Neuronal stem cell (in vitro differentiated cells): ENCODE results near the gene CCDC97.

ENCODE experiments used
- DNase-seq: peaks from one replicate; pipeline ENCODE4 v3.0.0-alpha.2; 2013; ENCODE audit warnings: low spot score
- H2AFZ ChIP-seq: one replicate; pipeline ENCODE4 v1.6.1; 2013; ENCODE audit warnings: mild to moderate bottlenecking, low read length, inconsistent platforms
- H2AK5ac ChIP-seq: 2 replicates; pipeline ENCODE4 v1.6.1; 2013; ENCODE audit warnings: low read depth, mild to moderate bottlenecking, inconsistent platforms, low read length, moderate library complexity, mixed read lengths
- H2BK120ac ChIP-seq: 2 replicates; pipeline ENCODE4 v1.6.1; 2013; ENCODE audit warnings: low read depth, mild to moderate bottlenecking, inconsistent platforms, low read length, moderate library complexity, mixed read lengths
- H2BK12ac ChIP-seq: one replicate; pipeline ENCODE4 v1.6.1; 2013; ENCODE audit warnings: low read length, inconsistent platforms
- H2BK15ac ChIP-seq: 2 replicates; pipeline ENCODE4 v1.6.1; 2013; ENCODE audit warnings: mild to moderate bottlenecking, low read length, inconsistent platforms, mixed read lengths
- H2BK5ac ChIP-seq: one replicate; pipeline ENCODE4 v1.6.1; 2013; ENCODE audit warnings: inconsistent platforms, mild to moderate bottlenecking, low read length, moderate library complexity
- H3K14ac ChIP-seq: one replicate; pipeline ENCODE4 v1.6.1; 2013; ENCODE audit warnings: low read length, inconsistent platforms
- H3K18ac ChIP-seq: 2 replicates; pipeline ENCODE4 v1.6.1; 2013; ENCODE audit warnings: low read length, inconsistent platforms
- H3K23ac ChIP-seq: 2 replicates; pipeline ENCODE4 v1.6.1; 2013; ENCODE audit warnings: low read depth, mild to moderate bottlenecking, mixed read lengths, low read length, inconsistent platforms; ENCODE audit not compliant: poor library complexity
- H3K27ac ChIP-seq: replicated peaks from 3 replicates; pipeline ENCODE4 v1.5.1; 2013; ENCODE audit warnings: low read length, inconsistent platforms
- H3K27me3 ChIP-seq, 3 experiments: 2 replicates each; pipeline ENCODE4 v1.6.1; 2013; ENCODE audit warnings: low read length in 3 of 3, mild to moderate bottlenecking in 2 of 3, inconsistent platforms in 1 of 3, low read depth in 1 of 3, mixed read lengths in 1 of 3, moderate library complexity in 1 of 3; ENCODE audit not compliant: control insufficient read depth in 3 of 3, insufficient read depth in 3 of 3
- H3K36me3 ChIP-seq, 2 donors: replicated peaks in 1 of 2; 2 replicates each; pipeline ENCODE4 v1.6.1; 2013; ENCODE audit warnings: low read length in 2 of 2; ENCODE audit not compliant: control insufficient read depth in 2 of 2, insufficient read depth in 2 of 2
- H3K4ac ChIP-seq: 2 replicates; pipeline ENCODE4 v1.6.1; 2013; ENCODE audit warnings: inconsistent platforms, mild to moderate bottlenecking, low read length, moderate library complexity
- H3K4me1 ChIP-seq, 2 donors: 1 replicate in 1 of 2; 2 replicates in 1 of 2; pipeline ENCODE4 v1.6.1; 2013; ENCODE audit warnings: low read length in 2 of 2, low read depth in 1 of 2; ENCODE audit not compliant: control insufficient read depth in 2 of 2, insufficient read depth in 1 of 2
- H3K4me2 ChIP-seq: one replicate; pipeline ENCODE4 v1.6.1; 2013; ENCODE audit warnings: mild to moderate bottlenecking, low read length, inconsistent platforms; ENCODE audit not compliant: insufficient read depth, poor library complexity, severe bottlenecking
- H3K4me3 ChIP-seq, 2 donors: 2 replicates each; pipeline ENCODE4 v1.5.1; 2013; ENCODE audit warnings: low read length in 2 of 2, mild to moderate bottlenecking in 2 of 2, inconsistent platforms in 1 of 2, moderate library complexity in 1 of 2
- H3K79me1 ChIP-seq: one replicate; pipeline ENCODE4 v1.6.1; 2013; ENCODE audit warnings: low read depth, mild to moderate bottlenecking, inconsistent platforms, low read length, moderate library complexity
- H3K9ac ChIP-seq: one replicate; pipeline ENCODE4 v1.6.1; 2013; ENCODE audit warnings: mild to moderate bottlenecking, low read depth, low read length, inconsistent platforms; ENCODE audit not compliant: poor library complexity
- H3K9me3 ChIP-seq, 2 donors: replicated peaks in 1 of 2; 2 replicates each; pipeline versions ENCODE3 to v1.6.1; 2013; ENCODE audit warnings: low read length in 2 of 2, mild to moderate bottlenecking in 2 of 2, inconsistent platforms in 1 of 2, low read depth in 1 of 2, mixed read lengths in 1 of 2, moderate library complexity in 1 of 2; ENCODE audit not compliant: control insufficient read depth in 2 of 2, insufficient read depth in 1 of 2
- H4K8ac ChIP-seq: one replicate; pipeline ENCODE4 v1.6.1; 2013; ENCODE audit warnings: low read depth, mild to moderate bottlenecking, inconsistent platforms, low read length, moderate library complexity
- H4K91ac ChIP-seq: one replicate; pipeline ENCODE4 v1.6.1; 2013; ENCODE audit warnings: low read length, low read depth, mild to moderate bottlenecking, inconsistent platforms; ENCODE audit not compliant: poor library complexity
- WGBS, 2 donors: extraction: QIAGEN DNeasy Blood & Tissue Kit; methylation state at CpG; one replicate each; pipeline ENCODE4 v1.1.7; 2013; ENCODE audit warnings: missing lambda C conversion rate in 2 of 2, mixed read lengths in 1 of 2; ENCODE audit not compliant: insufficient read length in 2 of 2, insufficient replicate concordance in 1 of 2; ENCODE audit errors: extremely low coverage in 2 of 2; 5-methylcytosine and 5-hydroxymethylcytosine counted together

The CCDC97 gene

DNA sequence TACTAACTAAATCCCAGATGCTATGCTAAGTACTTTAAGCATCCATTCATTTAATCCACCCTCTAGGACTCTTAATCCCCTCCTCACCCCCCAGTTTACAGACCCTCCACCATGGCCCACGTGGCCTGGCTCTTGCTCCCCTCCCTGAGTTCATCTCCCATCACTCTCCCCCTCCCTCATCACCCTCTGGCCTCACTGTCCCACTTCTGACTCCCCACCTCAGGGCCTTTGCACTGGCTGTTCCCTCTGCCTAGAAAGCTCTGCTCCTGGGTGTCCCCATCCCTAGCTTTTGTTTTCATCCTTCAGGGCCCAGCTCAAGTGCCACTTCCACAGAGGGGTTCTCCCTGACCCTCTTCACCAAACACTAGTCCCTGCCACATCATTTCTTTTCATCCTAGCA, 49.8 kb downstream of the CCDC97 start:
- H3K4me2 ChIP-seq = no peak overlapping the region
- H4K8ac ChIP-seq = no peak overlapping the region
- WGBS, 2 donors = no CpG with 5 or more reads among the region's 1 CpG
- no peak overlapping the region for H2BK5ac ChIP-seq
- no peak overlapping the region for H3K27ac ChIP-seq
- H3K4ac ChIP-seq = no peak overlapping the region
- DNase-seq = no peak
- no peak overlapping the region for H3K18ac ChIP-seq
- no peak overlapping the region for H2AFZ ChIP-seq
- no peak overlapping the region for H2BK15ac ChIP-seq
- H3K9me3 ChIP-seq = no peaks in the 10 kb centered on the region
- H3K23ac ChIP-seq = no peak overlapping the region
- peaks cover 0 to 1% (median 0%) of the 10 kb centered on the region in 3 experiments for H3K27me3 ChIP-seq
- no peak overlapping the region for H2BK12ac ChIP-seq
- peaks cover under 1% of the 10 kb centered on the region for H3K79me1 ChIP-seq
- H3K36me3 ChIP-seq = peaks cover 0 to 8% of the 10 kb centered on the region in 2 donors
- H2BK120ac ChIP-seq = no peak overlapping the region
- no peak overlapping the region for H3K14ac ChIP-seq
- no peak overlapping the region for H2AK5ac ChIP-seq
- H4K91ac ChIP-seq = no peak overlapping the region
- no peak overlapping the region for H3K4me3 ChIP-seq
- peaks cover 4 to 5% of the 10 kb centered on the region in 2 donors for H3K4me1 ChIP-seq
- H3K9ac ChIP-seq = no peak overlapping the region

DNA sequence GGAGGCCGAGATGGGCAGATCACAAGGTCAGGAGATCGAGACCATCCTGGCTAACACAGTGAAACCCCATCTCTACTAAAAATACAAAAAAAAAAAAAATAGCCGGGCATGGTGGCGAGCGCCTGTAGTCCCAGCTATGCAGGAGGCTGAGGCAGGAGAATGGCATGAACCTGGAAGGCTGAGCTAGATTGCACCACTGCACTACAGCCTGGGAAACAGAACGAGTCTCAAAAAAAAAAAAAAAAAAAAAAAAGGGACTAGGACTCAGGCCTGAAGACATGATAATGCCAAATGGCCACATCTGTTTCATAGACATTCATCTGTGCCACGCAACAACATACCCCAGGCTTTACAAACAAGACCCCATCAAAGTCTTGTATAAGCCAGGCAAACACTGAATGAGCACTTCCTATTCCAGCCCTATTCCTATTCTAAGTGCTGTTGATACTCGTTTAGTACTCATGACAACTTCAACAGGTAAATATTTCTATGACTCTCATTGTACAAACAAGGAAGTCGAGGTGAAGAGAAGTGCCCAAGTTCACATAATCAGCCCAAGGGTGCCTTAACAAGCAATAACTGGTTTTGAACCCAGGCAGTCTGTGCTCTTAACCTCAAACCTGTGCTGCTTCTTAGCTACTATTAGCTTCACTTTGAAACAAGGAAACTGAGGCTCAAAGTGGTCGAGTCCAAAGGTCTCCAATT, 52.3 kb downstream of the CCDC97 start:
- no peak overlapping the region for H4K8ac ChIP-seq
- H2BK120ac ChIP-seq = no peak overlapping the region
- H3K4me2 ChIP-seq = no peak overlapping the region
- peaks cover 0 to 11% of the 10 kb centered on the region in 2 donors for H3K36me3 ChIP-seq
- no peak overlapping the region for H3K14ac ChIP-seq
- H3K4ac ChIP-seq = no peak overlapping the region
- H3K79me1 ChIP-seq = peaks cover 7% of the 10 kb centered on the region
- no peak overlapping the region for H3K27ac ChIP-seq
- no peak overlapping the region for H2AFZ ChIP-seq
- H3K23ac ChIP-seq = no peak overlapping the region
- no peak overlapping the region for H2AK5ac ChIP-seq
- peaks cover 4 to 5% of the 10 kb centered on the region in 2 donors for H3K4me1 ChIP-seq
- no peak overlapping the region for H2BK15ac ChIP-seq
- DNase-seq = no peak
- H3K4me3 ChIP-seq = no peak overlapping the region
- no peak overlapping the region for H2BK12ac ChIP-seq
- H3K27me3 ChIP-seq = no peaks in the 10 kb centered on the region
- no peak overlapping the region for H3K9ac ChIP-seq
- no peak overlapping the region for H4K91ac ChIP-seq
- H2BK5ac ChIP-seq = no peak overlapping the region
- no peak overlapping the region for H3K18ac ChIP-seq
- no CpG with 5 or more reads among the region's 10 CpGs for WGBS, 2 donors
- no peaks in the 10 kb centered on the region for H3K9me3 ChIP-seq

DNA sequence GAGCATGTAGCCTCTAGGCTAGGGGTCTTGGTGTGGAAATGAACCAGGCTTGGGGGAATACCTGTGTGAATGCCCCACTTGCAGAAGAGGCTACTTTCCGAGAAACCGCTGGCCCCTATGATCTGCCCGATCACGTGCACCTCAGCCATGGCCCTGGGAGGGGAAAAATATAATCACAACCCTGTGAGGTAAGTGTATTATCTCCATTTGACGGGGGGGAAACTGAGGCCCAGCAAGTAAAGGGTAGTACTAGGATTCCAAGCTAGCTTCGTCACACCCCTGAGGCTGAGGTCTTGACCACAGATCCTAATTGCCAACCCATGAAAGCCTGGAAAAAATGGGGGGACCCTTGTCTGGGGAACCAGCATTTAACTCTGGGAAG, 53.4 kb downstream of the CCDC97 start:
- Histone ChIP-seq H4K91ac (no peak overlapping the region), H3K9ac (peak overlapping the region; percentile 63), H2BK5ac (peak overlapping the region; percentile 17), H3K18ac (peak overlapping the region; percentile 20), H4K8ac (no peak overlapping the region), H3K27me3 (no peaks in the 10 kb centered on the region), H3K4me3 (peak overlapping the region; percentile 74 to 75), H3K9me3 (no peaks in the 10 kb centered on the region), H3K4me2 (peak overlapping the region; percentile 88), H2BK15ac (peak overlapping the region; percentile 7), H3K23ac (no peak overlapping the region), H2BK120ac (no peak overlapping the region), H3K36me3 (peaks cover 0 to 16% of the 10 kb centered on the region in 2 donors), H3K4ac (peak overlapping the region; percentile 69), H3K27ac (no peak overlapping the region), H3K14ac (no peak overlapping the region), H3K79me1 (peaks cover 7% of the 10 kb centered on the region), H2AK5ac (peak overlapping the region; percentile 41), H2AFZ (peak overlapping the region; percentile 94), H2BK12ac (no peak overlapping the region), H3K4me1 (peaks cover 4 to 5% of the 10 kb centered on the region in 2 donors)
- no CpG with 5 or more reads among the region's 6 CpGs for whole genome bisulfite sequencing, 2 donors
- no peak for DNase-seq

DNA sequence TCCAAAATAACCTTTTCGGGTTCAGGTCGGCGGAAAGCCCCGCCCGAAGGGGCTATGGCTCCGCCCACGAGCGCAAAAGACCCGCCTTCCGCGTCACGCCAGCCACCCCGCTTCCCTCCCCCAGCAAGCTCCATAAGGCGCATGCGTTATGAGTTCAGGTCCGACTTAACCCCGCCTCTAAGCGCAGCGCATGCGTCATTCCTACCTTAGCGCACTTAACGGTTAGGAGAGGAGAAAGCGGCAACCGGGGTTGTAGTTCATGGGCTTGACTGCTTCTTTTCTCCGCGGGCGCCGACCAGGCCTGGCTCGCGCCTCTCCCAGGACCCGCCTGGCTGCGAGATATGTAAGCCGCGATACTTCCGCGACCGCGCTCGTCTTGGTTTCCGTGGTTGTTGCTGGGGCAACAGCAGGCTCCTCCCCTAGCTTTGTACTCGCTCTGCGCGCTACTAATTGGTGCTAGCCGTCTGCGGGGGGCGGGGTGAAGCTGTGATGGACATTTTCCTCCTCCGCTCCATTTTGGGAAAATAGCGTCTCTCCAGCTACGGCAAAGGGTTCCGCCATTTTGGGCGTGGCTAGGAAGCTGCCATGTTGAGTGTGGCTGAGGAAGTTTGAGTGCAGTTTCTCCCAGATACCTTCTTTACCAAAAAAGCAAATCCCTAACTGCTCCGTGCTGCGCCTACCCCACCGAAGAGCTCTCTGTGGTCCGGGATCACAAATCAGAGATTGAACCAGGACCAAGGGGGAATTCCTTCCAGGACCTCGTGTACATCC, 54.0 kb downstream of the CCDC97 start, which contains the start of gene B9D2:
Gene B9D2, minus strand, starts transcription at position 397 of the 771 bp plus-strand sequence. CDS start 630 bp downstream, outside the sequence.
- peak within 1 kb of the TSS; percentile 94 for H2AFZ ChIP-seq
- no peak within 1 kb of the TSS for H4K8ac ChIP-seq
- peak within 1 kb of the TSS; percentile 7 for H2BK15ac ChIP-seq
- H3K9me3 ChIP-seq = no peaks in the 10 kb centered on the region
- H3K23ac ChIP-seq = no peak within 1 kb of the TSS
- peaks cover 0 to 16% of the 10 kb centered on the region in 2 donors for H3K36me3 ChIP-seq
- DNase-seq = peak; percentile 98
- H3K14ac ChIP-seq = no peak within 1 kb of the TSS
- peak within 1 kb of the TSS; percentile 75 to 83 for H3K4me3 ChIP-seq
- WGBS, 2 donors = no CpG with 5 or more reads among the region's 56 CpGs
- H3K4me2 ChIP-seq = peak within 1 kb of the TSS; percentile 88
- H3K4me1 ChIP-seq = peaks cover 4 to 5% of the 10 kb centered on the region in 2 donors
- H2AK5ac ChIP-seq = peak within 1 kb of the TSS; percentile 41
- peak within 1 kb of the TSS; percentile 87 for H3K27ac ChIP-seq
- H4K91ac ChIP-seq = no peak within 1 kb of the TSS
- H3K79me1 ChIP-seq = peaks cover 8% of the 10 kb centered on the region
- peak within 1 kb of the TSS; percentile 91 for H3K9ac ChIP-seq
- no peak within 1 kb of the TSS for H2BK12ac ChIP-seq
- H3K18ac ChIP-seq = peak within 1 kb of the TSS; percentile 99
- peak within 1 kb of the TSS; percentile 17 for H2BK5ac ChIP-seq
- H2BK120ac ChIP-seq = no peak within 1 kb of the TSS
- H3K27me3 ChIP-seq = no peaks in the 10 kb centered on the region
- peak within 1 kb of the TSS; percentile 69 for H3K4ac ChIP-seq
